H1 (cell line): ENCODE measurements around the gene MAVS. TPM values are rescaled to one million over a fixed set of nuclear protein-coding genes. Genes with fewer than 3 reads are reported as not detected.

Source experiments
- CTCF ChIA-PET: fragments of 300-600 bp; sonication (Branson Sonifier 250); formaldehyde crosslinking; loops from one replicate; lab custom pipeline; 2021; ENCODE audit not compliant: partially characterized antibody; lab: Charles Lee
- POLR2A ChIA-PET: fragments of 300-600 bp; sonication (Branson Sonifier 250); formaldehyde crosslinking; loops from one replicate; lab custom pipeline; 2021; ENCODE audit warnings: inconsistent platforms; ENCODE audit not compliant: partially characterized antibody; lab: Charles Lee
- DNase-seq, 2 experiments: peaks; one replicate each; pipeline versions ENCODE4 v3.0.0 to v3.0.0-alpha.2; 2010 to 2022; ENCODE audit warnings: low spot score in 2 of 2, low read depth in 1 of 2, mixed read lengths in 1 of 2
- FAIRE-seq: peaks from 2 replicates; lab custom pipeline; 2011; peaks lifted over from hg19 to GRCh38; lab: Jason Lieb, UNC
- H2AFZ ChIP-seq: 2 replicates; pipeline ENCODE4 v1.8.1; 2012; ENCODE audit warnings: low read length, inconsistent platforms
- H2AK5ac ChIP-seq: 2 replicates; pipeline ENCODE4 v1.6.1; 2013; ENCODE audit warnings: low read depth, low read length
- H2BK120ac ChIP-seq: replicated peaks from 2 replicates; pipeline ENCODE3; 2013; ENCODE audit warnings: low read depth, low read length, inconsistent platforms
- H2BK12ac ChIP-seq: 2 replicates; pipeline ENCODE4 v1.6.1; 2013; ENCODE audit warnings: low read depth, low read length
- H2BK15ac ChIP-seq: 2 replicates; pipeline ENCODE4 v1.6.1; 2013; ENCODE audit warnings: low read length
- H2BK20ac ChIP-seq: 2 replicates; pipeline ENCODE4 v1.6.1; 2013; ENCODE audit warnings: low read length
- H2BK5ac ChIP-seq: 2 replicates; pipeline ENCODE4 v1.6.1; 2013; ENCODE audit warnings: low read depth, low read length
- H3K14ac ChIP-seq: 2 replicates; pipeline ENCODE4 v1.6.1; 2013; ENCODE audit warnings: inconsistent platforms; ENCODE audit not compliant: insufficient read length
- H3K18ac ChIP-seq: 2 replicates; pipeline ENCODE4 v1.6.1; 2013; ENCODE audit warnings: low read length; ENCODE audit errors: extremely low read depth
- H3K23ac ChIP-seq: 2 replicates; pipeline ENCODE4 v1.6.1; 2013; ENCODE audit warnings: inconsistent platforms; ENCODE audit not compliant: insufficient read length
- H3K23me2 ChIP-seq: 2 replicates; pipeline ENCODE4 v1.6.1; 2013; ENCODE audit warnings: low read depth, low read length
- H3K27ac ChIP-seq: 2 replicates; pipeline ENCODE4 v1.6.1; 2011; ENCODE audit warnings: low read depth, low read length, inconsistent platforms
- H3K27me3 ChIP-seq, 4 experiments: replicated peaks in 1 of 4; 1 replicate in 1 of 4; 2 replicates in 3 of 4; pipeline versions ENCODE4 v1.6.1 to v1.8.1; 2011 to 2013; ENCODE audit warnings: low read length in 3 of 4, mild to moderate bottlenecking in 3 of 4, inconsistent platforms in 2 of 4, mixed read lengths in 2 of 4, moderate library complexity in 1 of 4; ENCODE audit not compliant: control insufficient read depth in 3 of 4, insufficient read depth in 3 of 4; ENCODE audit errors: extremely low read depth in 1 of 4
- H3K36me3 ChIP-seq, 4 experiments: 2 replicates each; pipeline versions ENCODE4 v1.6.1 to v1.8.1; 2011 to 2013; ENCODE audit warnings: mild to moderate bottlenecking in 4 of 4, low read length in 3 of 4, moderate library complexity in 2 of 4, control low read depth in 1 of 4, inconsistent platforms in 1 of 4; ENCODE audit not compliant: insufficient read depth in 4 of 4, control insufficient read depth in 2 of 4
- H3K4ac ChIP-seq: replicated peaks from 2 replicates; pipeline ENCODE3; 2013; ENCODE audit warnings: low read length, low read depth, mixed read lengths, inconsistent platforms; ENCODE audit not compliant: insufficient read length
- H3K4me1 ChIP-seq, 4 experiments: replicated peaks in 1 of 4; 1 replicate in 1 of 4; 2 replicates in 3 of 4; pipeline versions ENCODE4 v1.6.1 to v1.8.1; 2011 to 2013; ENCODE audit warnings: low read length in 3 of 4, inconsistent platforms in 2 of 4, mixed read lengths in 1 of 4; ENCODE audit not compliant: insufficient read depth in 4 of 4, control insufficient read depth in 3 of 4
- H3K4me2 ChIP-seq, 2 experiments: 2 replicates each; pipeline versions ENCODE4 v1.6.1 to v1.8.1; 2011 to 2013; ENCODE audit warnings: low read depth in 2 of 2, low read length in 2 of 2, control low read depth in 1 of 2, inconsistent platforms in 1 of 2, mild to moderate bottlenecking in 1 of 2; ENCODE audit not compliant: insufficient read depth in 1 of 2
- H3K4me3 ChIP-seq, 4 experiments: fragments of 200-600, 300-600 bp in 1 of 4; sonication (generic), shearing (Covaris generic), sonication (Bioruptor Twin) in 1 of 4; 2 replicates each; pipeline versions ENCODE4 v1.5.1 to v1.8.1; 2011 to 2016; ENCODE audit warnings: low read length in 4 of 4, low read depth in 3 of 4, control low read depth in 2 of 4, inconsistent platforms in 2 of 4, mild to moderate bottlenecking in 2 of 4, mixed read lengths in 1 of 4, moderate library complexity in 1 of 4; ENCODE audit not compliant: insufficient read depth in 2 of 4; ENCODE audit errors: extremely low read depth in 1 of 4
- H3K56ac ChIP-seq: replicated peaks from 2 replicates; pipeline ENCODE3; 2013; ENCODE audit warnings: low read depth, mild to moderate bottlenecking, mixed read lengths, low read length, inconsistent platforms; ENCODE audit not compliant: insufficient read length
- H3K79me1 ChIP-seq: 2 replicates; pipeline ENCODE4 v1.6.1; 2013; ENCODE audit warnings: low read depth, low read length, control low read depth
- H3K79me2 ChIP-seq, 2 experiments: 2 replicates each; pipeline versions ENCODE4 v1.6.1 to v1.8.1; 2012 to 2013; ENCODE audit warnings: low read length in 2 of 2, mild to moderate bottlenecking in 2 of 2, inconsistent platforms in 1 of 2; ENCODE audit not compliant: insufficient read depth in 2 of 2, control insufficient read depth in 1 of 2
- H3K9ac ChIP-seq, 4 experiments: replicated peaks in 1 of 4; 1 replicate in 1 of 4; 2 replicates in 3 of 4; pipeline versions ENCODE4 v1.6.1 to v1.8.1; 2011 to 2013; ENCODE audit warnings: low read depth in 3 of 4, low read length in 3 of 4, control low read depth in 2 of 4, mild to moderate bottlenecking in 2 of 4, moderate library complexity in 2 of 4, inconsistent platforms in 1 of 4; ENCODE audit errors: extremely low read depth in 1 of 4
- H3K9me3 ChIP-seq, 2 experiments: 2 replicates each; pipeline versions ENCODE4 v1.6.1 to v1.8.1; 2012 to 2013; ENCODE audit warnings: mild to moderate bottlenecking in 2 of 2, moderate library complexity in 2 of 2, control low read depth in 1 of 2, inconsistent platforms in 1 of 2, low read depth in 1 of 2, low read length in 1 of 2, mixed read lengths in 1 of 2; ENCODE audit not compliant: insufficient read depth in 2 of 2
- H4K20me1 ChIP-seq, 2 experiments: replicated peaks in 1 of 2; 2 replicates each; pipeline versions ENCODE3 to v1.8.1; 2011 to 2013; ENCODE audit warnings: inconsistent platforms in 2 of 2, low read length in 2 of 2, mild to moderate bottlenecking in 1 of 2; ENCODE audit not compliant: insufficient read depth in 2 of 2, control insufficient read depth in 1 of 2
- H4K5ac ChIP-seq: 2 replicates; pipeline ENCODE4 v1.6.1; 2013; ENCODE audit warnings: low read length, low read depth, mixed read lengths, inconsistent platforms; ENCODE audit not compliant: insufficient read length
- H4K8ac ChIP-seq: 2 replicates; pipeline ENCODE4 v1.8.0; 2013; ENCODE audit warnings: mild to moderate bottlenecking, moderate library complexity, low read length, inconsistent platforms; ENCODE audit not compliant: insufficient read depth; ENCODE audit errors: extremely low read depth
- H4K91ac ChIP-seq: replicated peaks from 2 replicates; pipeline ENCODE3; 2013; ENCODE audit warnings: low read length, mixed read lengths, inconsistent platforms; ENCODE audit not compliant: insufficient read length
- BCL11A ChIP-seq, 2 experiments: IDR thresholded peaks; one replicate each; pipeline ENCODE4 v1.6.1; 2011; ENCODE audit warnings: low read depth in 2 of 2, low read length in 2 of 2, mild to moderate bottlenecking in 2 of 2
- EP300 ChIP-seq, 2 experiments: IDR thresholded peaks; 1 replicate in 1 of 2; 2 replicates in 1 of 2; pipeline ENCODE4 v1.6.1; 2011 to 2012; ENCODE audit warnings: low read depth in 2 of 2, low read length in 2 of 2, mild to moderate bottlenecking in 2 of 2, borderline replicate concordance in 1 of 2, inconsistent platforms in 1 of 2, moderate library complexity in 1 of 2
- GTF2F1 ChIP-seq: IDR thresholded peaks from 2 replicates; pipeline ENCODE4 v1.6.1; 2012; ENCODE audit warnings: low read depth, low read length, improper control_type of control experiment, borderline replicate concordance
- MAX ChIP-seq: IDR thresholded peaks from 2 replicates; pipeline ENCODE4 v1.6.1; 2012; ENCODE audit warnings: inconsistent platforms
- NRF1 ChIP-seq: IDR thresholded peaks from 2 replicates; pipeline ENCODE4 v1.6.1; 2011; ENCODE audit warnings: mild to moderate bottlenecking, low read depth, low read length, improper control_type of control experiment
- RAD21 ChIP-seq, 2 experiments: IDR thresholded peaks in 1 of 2; conservative IDR thresholded peaks in 1 of 2; 2 replicates each; pipeline ENCODE4 v1.6.1; 2011; ENCODE audit warnings: low read depth in 2 of 2, low read length in 2 of 2, improper control_type of control experiment in 1 of 2, inconsistent platforms in 1 of 2, mild to moderate bottlenecking in 1 of 2, moderate library complexity in 1 of 2
- RBBP5 ChIP-seq: IDR thresholded peaks from 2 replicates; pipeline ENCODE4 v1.7.1; 2012; ENCODE audit warnings: low read depth, mild to moderate bottlenecking, inconsistent platforms, low read length, moderate library complexity, borderline replicate concordance
- SRF ChIP-seq: IDR thresholded peaks from 2 replicates; pipeline ENCODE4 v1.6.1; 2011; ENCODE audit warnings: mild to moderate bottlenecking, low read depth, low read length, moderate library complexity
- TAF7 ChIP-seq: optimal IDR thresholded peaks from 2 replicates; pipeline ENCODE3; 2011; ENCODE audit warnings: low read depth, mild to moderate bottlenecking, inconsistent platforms, low read length, moderate library complexity, borderline replicate concordance
- TEAD4 ChIP-seq: IDR thresholded peaks from 2 replicates; pipeline ENCODE4 v1.6.1; 2012; ENCODE audit warnings: low read depth, low read length, inconsistent platforms, mixed read lengths
- YY1 ChIP-seq: IDR thresholded peaks from 2 replicates; pipeline ENCODE4 v1.6.1; 2011; ENCODE audit warnings: low read depth, mild to moderate bottlenecking, low read length
- WGBS, 2 experiments: shearing (Covaris generic) in 1 of 2; methylation state at CpG; one replicate each; pipeline versions ENCODE4 v1.1.6 to v1.1.7; 2013 to 2015; ENCODE audit warnings: low lambda C conversion rate in 2 of 2, mixed read lengths in 2 of 2, inconsistent platforms in 1 of 2, low coverage in 1 of 2, missing lambda C conversion rate in 1 of 2; ENCODE audit not compliant: insufficient replicate concordance in 2 of 2, insufficient coverage in 1 of 2, insufficient read length in 1 of 2; ENCODE audit errors: extremely low coverage in 1 of 2, missing lambda C conversion rate in 1 of 2; 5-methylcytosine and 5-hydroxymethylcytosine counted together
- polyA plus RNA-seq, 7 experiments: library from polyadenylated mRNA; depleted of rRNA in 3 of 7; stranded (reverse) in 5 of 7; unstranded in 2 of 7; fragments of >200 nt in 5 of 7; fragments of 200-250 nt in 2 of 7; gene quantifications; 1 replicate in 5 of 7; 2 replicates in 1 of 7; 4 replicates in 1 of 7; pipeline versions ENCODE4 v1.2.1 to v1.2.3, GENCODE V29; 2011 to 2013; ENCODE audit warnings: missing spikeins in 2 of 7, mixed read lengths in 2 of 7
- total RNA-seq: library from RNA; stranded (reverse); fragmentation: NEBNext Ultra II Directional; extraction: Animal tissue kit (Norgen Biotek cat#: 25700); gene quantifications from 2 replicates; pipeline ENCODE4 v1.2.1, GENCODE V29; 2021

MAVS gene
- total and polyA plus RNA-seq, 2 of the 8 experiments (the other 6 are each of a cell fraction or from before 2014, with no cell fraction given): 9.9 to 24.3 TPM

GRCh38 chr20:3874194-3874844 is 27.7 kb downstream of the MAVS start:
- no peaks in the 10 kb centered on the region for H3K9me3 ChIP-seq
- no peak overlapping the region for H3K4me2 ChIP-seq
- ChIA-PET POLR2A (interaction anchor here (0.6 to 6.3 kb wide), 5 partner anchors 8 to 33 kb away, joined by 3 to 34 read pairs (median 6); no protein-coding TSS in a partner anchor), CTCF (interaction anchor here (2.1 kb wide), 1 partner anchor 20 kb away, joined by 7 read pairs; no protein-coding TSS in a partner anchor)
- H3K9ac ChIP-seq: no peak overlapping the region
- no peak for FAIRE-seq
- no peak overlapping the region for H2BK20ac ChIP-seq
- H3K56ac ChIP-seq: no peak overlapping the region
- no peak overlapping the region for H3K23ac ChIP-seq
- no peak overlapping the region for H4K8ac ChIP-seq
- H4K20me1 ChIP-seq: peaks cover 0 to 7% of the 10 kb centered on the region in 2 experiments
- H4K5ac ChIP-seq: no peak overlapping the region
- DNase-seq: no peak
- no peak overlapping the region for H2AK5ac ChIP-seq
- no peak overlapping the region; the same call in 1 of the 2 replicates for H2BK5ac ChIP-seq
- H3K36me3 ChIP-seq: peaks cover 0 to 3% (median 1%) of the 10 kb centered on the region in 4 experiments; a peak in 2 of 8 replicates
- 80% methylated on average over 3 of the region's 3 CpGs; no CpG with 5 or more reads in 1 of the 2 experiments for WGBS, 2 experiments
- no peak overlapping the region for H3K14ac ChIP-seq
- H3K27ac ChIP-seq: no peak overlapping the region
- no peak overlapping the region for H2BK12ac ChIP-seq
- H3K18ac ChIP-seq: no peak overlapping the region
- H3K4me3 ChIP-seq: no peak overlapping the region
- H4K91ac ChIP-seq: no peak overlapping the region
- H3K4me1 ChIP-seq: no peaks in the 10 kb centered on the region
- no peak overlapping the region for H2BK15ac ChIP-seq
- no peak overlapping the region for H2BK120ac ChIP-seq
- no peak overlapping the region for H3K4ac ChIP-seq
- no peaks in the 10 kb centered on the region for H3K23me2 ChIP-seq
- no peaks in the 10 kb centered on the region for H3K27me3 ChIP-seq
- no peak overlapping the region for H2AFZ ChIP-seq
- peaks cover 2% of the 10 kb centered on the region; the same call in 1 of the 2 replicates for H3K79me1 ChIP-seq
- H3K79me2 ChIP-seq: no peaks in the 10 kb centered on the region
- TF ChIP-seq BCL11A (IDR thresholded peaks at IDR 0.05; ENCODE audit: low read depth in 2 of 2, low read length in 2 of 2) (no peak), EP300 (IDR thresholded peaks at IDR 0.05; ENCODE audit: borderline replicate concordance in 1 of 2, low read depth in 2 of 2, low read length in 2 of 2) (no peak), TEAD4 (no peak), RAD21 (IDR thresholded peaks at IDR 0.05 in 1 of 2, conservative IDR thresholded peaks at IDR 0.05 in 1 of 2; ENCODE audit: low read depth in 2 of 2, low read length in 2 of 2) (no peak), TAF7 (no peak), NRF1 (no peak), MAX (no peak), RBBP5 (no peak), YY1 (no peak), SRF (no peak), GTF2F1 (no peak)
